Measurements from ENCODE around the gene ATP8A2. TPM values are rescaled to one million over a fixed set of nuclear protein-coding genes. Genes with fewer than 3 reads are reported as not detected.

The ATP8A2 gene
- total RNA-seq, 1 experiment from 2014 or later: 5.2 TPM

- TF ChIP-seq AFF4 (CRISPR knock-in tag; IDR thresholded peaks at IDR 0.05; ENCODE audit: borderline replicate concordance): no peak
- TF ChIP-seq NFE2L1 (CRISPR knock-in tag; IDR thresholded peaks at IDR 0.05): no peak
- no peak for TF ChIP-seq NR3C1 (CRISPR knock-in tag; conservative IDR thresholded peaks at IDR 0.05; ENCODE audit: low read depth)
- no peak for TF ChIP-seq ETV6 (CRISPR knock-in tag; IDR thresholded peaks at IDR 0.05)
These were observed 456.2 kb downstream of the ATP8A2 start (continued) for GRCh38 chr13:25827831-25828465.

- ATAC-seq (no peak), DNase-seq (ENCODE audit: low spot score) (no peak)
- Mint-ChIP-seq H3K9me3 (no peaks in the 10 kb centered on the region), H3K27ac (no peak overlapping the region), H3K4me1 (peaks cover 14% of the 10 kb centered on the region), H3K4me3 (no peak overlapping the region), H3K27me3 (ENCODE audit: low read depth) (no peaks in the 10 kb centered on the region), H3K36me3 (no peaks in the 10 kb centered on the region)
- ChIA-PET POLR2A (no interaction called here), CTCF (no interaction called here)
- TF ChIP-seq CTCF (IDR thresholded peaks at IDR 0.05): no peak
- TF ChIP-seq GTF2I (CRISPR knock-in tag; conservative IDR thresholded peaks at IDR 0.05): no peak
- TF ChIP-seq, protein P1, sequence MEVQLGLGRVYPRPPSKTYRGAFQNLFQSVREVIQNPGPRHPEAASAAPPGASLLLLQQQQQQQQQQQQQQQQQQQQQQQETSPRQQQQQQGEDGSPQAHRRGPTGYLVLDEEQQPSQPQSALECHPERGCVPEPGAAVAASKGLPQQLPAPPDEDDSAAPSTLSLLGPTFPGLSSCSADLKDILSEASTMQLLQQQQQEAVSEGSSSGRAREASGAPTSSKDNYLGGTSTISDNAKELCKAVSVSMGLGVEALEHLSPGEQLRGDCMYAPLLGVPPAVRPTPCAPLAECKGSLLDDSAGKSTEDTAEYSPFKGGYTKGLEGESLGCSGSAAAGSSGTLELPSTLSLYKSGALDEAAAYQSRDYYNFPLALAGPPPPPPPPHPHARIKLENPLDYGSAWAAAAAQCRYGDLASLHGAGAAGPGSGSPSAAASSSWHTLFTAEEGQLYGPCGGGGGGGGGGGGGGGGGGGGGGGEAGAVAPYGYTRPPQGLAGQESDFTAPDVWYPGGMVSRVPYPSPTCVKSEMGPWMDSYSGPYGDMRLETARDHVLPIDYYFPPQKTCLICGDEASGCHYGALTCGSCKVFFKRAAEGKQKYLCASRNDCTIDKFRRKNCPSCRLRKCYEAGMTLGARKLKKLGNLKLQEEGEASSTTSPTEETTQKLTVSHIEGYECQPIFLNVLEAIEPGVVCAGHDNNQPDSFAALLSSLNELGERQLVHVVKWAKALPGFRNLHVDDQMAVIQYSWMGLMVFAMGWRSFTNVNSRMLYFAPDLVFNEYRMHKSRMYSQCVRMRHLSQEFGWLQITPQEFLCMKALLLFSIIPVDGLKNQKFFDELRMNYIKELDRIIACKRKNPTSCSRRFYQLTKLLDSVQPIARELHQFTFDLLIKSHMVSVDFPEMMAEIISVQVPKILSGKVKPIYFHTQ (CRISPR knock-in tag; IDR thresholded peaks at IDR 0.05): no peak
- TF ChIP-seq ETV6 (CRISPR knock-in tag; IDR thresholded peaks at IDR 0.05): no peak
- TF ChIP-seq ZNF138 (CRISPR knock-in tag; conservative IDR thresholded peaks at IDR 0.05): no peak
- no peak for TF ChIP-seq E2F4 (CRISPR knock-in tag; IDR thresholded peaks at IDR 0.05; ENCODE audit: borderline replicate concordance, low read depth)
- no peak for TF ChIP-seq TEAD4 (CRISPR knock-in tag; IDR thresholded peaks at IDR 0.05)
- no peak for TF ChIP-seq ZSCAN18 (CRISPR knock-in tag; IDR thresholded peaks at IDR 0.05)
- TF ChIP-seq SP1 (CRISPR knock-in tag; conservative IDR thresholded peaks at IDR 0.05): no peak
- no peak for TF ChIP-seq NR1H2 (CRISPR knock-in tag; IDR thresholded peaks at IDR 0.05)
- TF ChIP-seq, protein P2, sequence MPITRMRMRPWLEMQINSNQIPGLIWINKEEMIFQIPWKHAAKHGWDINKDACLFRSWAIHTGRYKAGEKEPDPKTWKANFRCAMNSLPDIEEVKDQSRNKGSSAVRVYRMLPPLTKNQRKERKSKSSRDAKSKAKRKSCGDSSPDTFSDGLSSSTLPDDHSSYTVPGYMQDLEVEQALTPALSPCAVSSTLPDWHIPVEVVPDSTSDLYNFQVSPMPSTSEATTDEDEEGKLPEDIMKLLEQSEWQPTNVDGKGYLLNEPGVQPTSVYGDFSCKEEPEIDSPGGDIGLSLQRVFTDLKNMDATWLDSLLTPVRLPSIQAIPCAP (CRISPR knock-in tag; IDR thresholded peaks at IDR 0.05): no peak
- TF ChIP-seq, protein P3, sequence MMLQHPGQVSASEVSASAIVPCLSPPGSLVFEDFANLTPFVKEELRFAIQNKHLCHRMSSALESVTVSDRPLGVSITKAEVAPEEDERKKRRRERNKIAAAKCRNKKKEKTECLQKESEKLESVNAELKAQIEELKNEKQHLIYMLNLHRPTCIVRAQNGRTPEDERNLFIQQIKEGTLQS (CRISPR knock-in tag; conservative IDR thresholded peaks at IDR 0.05): no peak
- TF ChIP-seq FOXK1 (CRISPR knock-in tag; IDR thresholded peaks at IDR 0.05): no peak
- TF ChIP-seq KAT7 (CRISPR knock-in tag; IDR thresholded peaks at IDR 0.05; ENCODE audit: borderline replicate concordance): no peak
These were observed 462.0 kb downstream of the ATP8A2 start for GRCh38 chr13:25833761-25834160.

Data from WTC11 (cell line).